ENCODE data around the gene BCAS3.
A peak's percentile ranks its signal among the peaks of the same experiment; 100 is the strongest.

The BCAS3 gene

DNA sequence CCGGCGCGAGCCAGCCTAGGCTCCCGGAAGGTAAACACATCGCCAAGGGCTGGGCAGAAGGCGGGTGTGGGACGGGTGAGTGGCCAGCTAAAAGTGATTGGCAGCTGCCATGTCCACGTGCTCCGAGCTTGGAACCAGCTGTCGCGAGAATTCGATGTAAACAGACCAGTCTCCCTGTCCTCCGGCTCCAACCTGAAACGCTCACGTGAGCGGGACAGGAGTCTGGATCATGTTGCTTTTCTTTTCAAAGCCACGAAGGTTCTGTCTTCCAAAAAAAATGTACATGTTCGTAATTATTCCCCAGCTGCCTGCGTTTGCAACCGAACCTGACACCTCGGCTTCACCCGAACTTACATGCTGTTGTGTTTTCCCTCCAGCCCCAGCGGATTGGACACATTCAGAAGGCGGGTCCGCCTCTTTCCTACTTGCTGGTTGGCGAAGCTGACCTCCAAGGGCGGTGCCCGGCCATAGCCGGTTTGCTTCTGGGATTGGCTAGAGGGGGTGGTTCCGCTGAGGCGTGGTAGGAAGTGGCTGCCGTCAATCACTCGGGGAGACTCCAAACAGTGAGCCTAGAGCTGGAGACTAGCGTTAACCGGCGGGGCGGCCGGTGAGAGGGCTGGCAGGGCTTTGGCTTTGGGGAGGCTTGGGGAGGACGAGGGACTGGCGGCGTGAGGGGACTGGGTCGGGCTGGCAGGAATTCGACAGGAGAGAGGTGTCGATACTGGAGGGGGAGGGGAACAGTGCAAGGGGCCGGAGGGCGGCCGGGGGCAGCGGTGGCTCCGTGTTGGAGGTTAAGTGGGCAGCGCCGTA, at the start of gene BCAS3:
TSS of gene BCAS3 (plus strand) at position 544 of the 810 bp plus-strand sequence.
- Histone ChIP-seq H3K27ac (peak within 1 kb of the TSS; percentile 78), H3K27me3 (ENCODE audit: control insufficient read depth, insufficient read depth, low read length) (no peaks in the 10 kb centered on the region), H3K4me1 (no peaks in the 10 kb centered on the region), H3K9ac (peak within 1 kb of the TSS; percentile 3), H2AFZ (peak within 1 kb of the TSS; percentile 91), H3K4me3 (ENCODE audit: low read depth, low read length) (peak within 1 kb of the TSS; percentile 95), H3K9me3 (ENCODE audit: control insufficient read depth, low read length) (no peaks in the 10 kb centered on the region), H3K36me3 (ENCODE audit: control insufficient read depth, insufficient read depth, low read length) (no peaks in the 10 kb centered on the region), H3K4me2 (ENCODE audit: low read length) (peak within 1 kb of the TSS; percentile 89), H3K79me2 (no peaks in the 10 kb centered on the region)
- TF ChIP-seq, protein P1, sequence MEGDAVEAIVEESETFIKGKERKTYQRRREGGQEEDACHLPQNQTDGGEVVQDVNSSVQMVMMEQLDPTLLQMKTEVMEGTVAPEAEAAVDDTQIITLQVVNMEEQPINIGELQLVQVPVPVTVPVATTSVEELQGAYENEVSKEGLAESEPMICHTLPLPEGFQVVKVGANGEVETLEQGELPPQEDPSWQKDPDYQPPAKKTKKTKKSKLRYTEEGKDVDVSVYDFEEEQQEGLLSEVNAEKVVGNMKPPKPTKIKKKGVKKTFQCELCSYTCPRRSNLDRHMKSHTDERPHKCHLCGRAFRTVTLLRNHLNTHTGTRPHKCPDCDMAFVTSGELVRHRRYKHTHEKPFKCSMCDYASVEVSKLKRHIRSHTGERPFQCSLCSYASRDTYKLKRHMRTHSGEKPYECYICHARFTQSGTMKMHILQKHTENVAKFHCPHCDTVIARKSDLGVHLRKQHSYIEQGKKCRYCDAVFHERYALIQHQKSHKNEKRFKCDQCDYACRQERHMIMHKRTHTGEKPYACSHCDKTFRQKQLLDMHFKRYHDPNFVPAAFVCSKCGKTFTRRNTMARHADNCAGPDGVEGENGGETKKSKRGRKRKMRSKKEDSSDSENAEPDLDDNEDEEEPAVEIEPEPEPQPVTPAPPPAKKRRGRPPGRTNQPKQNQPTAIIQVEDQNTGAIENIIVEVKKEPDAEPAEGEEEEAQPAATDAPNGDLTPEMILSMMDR (IDR thresholded peaks at IDR 0.05) = no peak

DNA sequence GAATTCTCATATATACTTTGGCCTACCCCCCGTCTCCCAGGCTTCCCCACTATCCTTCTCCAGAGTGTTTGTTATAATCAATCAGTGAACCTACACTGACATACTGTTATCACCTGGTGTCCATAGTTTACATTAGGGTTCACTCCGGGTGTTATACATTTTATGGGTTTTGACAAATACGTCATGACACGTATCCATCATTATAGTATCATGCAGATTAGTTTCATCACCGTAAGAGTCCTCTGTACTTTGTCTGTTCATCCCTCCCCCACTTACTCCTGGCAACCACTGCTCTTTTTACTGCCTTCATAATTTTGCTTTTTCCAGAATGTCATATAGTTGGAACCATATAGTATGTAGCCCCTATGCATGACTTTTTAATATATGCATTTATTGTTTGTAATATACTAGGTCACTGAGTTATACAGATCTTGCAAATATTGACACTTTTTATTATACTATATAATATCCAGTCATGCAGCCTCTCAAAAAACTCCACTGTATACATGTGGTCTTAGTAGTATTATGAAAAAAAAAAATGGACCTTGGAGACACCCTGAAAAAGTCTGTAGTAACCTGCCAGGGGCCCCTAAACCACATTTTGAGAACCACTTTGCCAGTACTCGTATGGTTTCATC, 49.3 kb upstream of the BCAS3 start:
- Histone ChIP-seq H3K27me3 (ENCODE audit: control insufficient read depth, insufficient read depth, low read length) (no peaks in the 10 kb centered on the region), H3K4me2 (ENCODE audit: low read length) (no peak overlapping the region), H3K9me3 (ENCODE audit: control insufficient read depth, low read length) (no peaks in the 10 kb centered on the region), H3K9ac (no peak overlapping the region), H2AFZ (no peak overlapping the region), H3K36me3 (ENCODE audit: control insufficient read depth, insufficient read depth, low read length) (no peaks in the 10 kb centered on the region), H3K4me3 (ENCODE audit: low read depth, low read length) (no peak overlapping the region), H3K79me2 (peaks cover 9% of the 10 kb centered on the region), H3K27ac (no peak overlapping the region), H3K4me1 (no peaks in the 10 kb centered on the region)
- TF ChIP-seq, protein P1 (IDR thresholded peaks at IDR 0.05) = no peak

DNA sequence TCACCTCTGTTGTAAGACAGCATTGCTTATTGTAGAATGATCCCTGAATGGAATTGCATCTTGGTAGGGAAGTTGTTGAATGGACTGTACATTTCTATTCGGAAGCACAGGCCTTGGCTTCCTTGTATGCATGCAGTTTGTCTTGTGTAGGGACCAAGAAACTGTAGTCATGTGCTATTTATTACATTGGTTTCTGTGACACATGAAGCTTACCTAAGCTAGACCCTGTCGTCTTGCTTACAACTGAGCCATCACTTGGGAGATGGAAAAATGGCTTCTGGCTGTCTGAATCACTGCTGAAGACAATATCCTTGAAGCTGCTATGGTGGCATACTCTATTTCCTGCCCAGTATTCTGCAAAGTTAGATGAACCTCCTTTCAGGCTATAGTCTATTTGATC, 48.5 kb upstream of the BCAS3 start:
- no peaks in the 10 kb centered on the region for H3K4me1 ChIP-seq
- no peaks in the 10 kb centered on the region for H3K27me3 ChIP-seq (ENCODE audit: control insufficient read depth, insufficient read depth, low read length)
- H2AFZ ChIP-seq = no peak overlapping the region
- TF ChIP-seq, protein P1 (IDR thresholded peaks at IDR 0.05) = no peak
- peaks cover 9% of the 10 kb centered on the region for H3K79me2 ChIP-seq
- H3K4me3 ChIP-seq (ENCODE audit: low read depth, low read length) = no peak overlapping the region
- H3K36me3 ChIP-seq (ENCODE audit: control insufficient read depth, insufficient read depth, low read length) = no peaks in the 10 kb centered on the region
- H3K9me3 ChIP-seq (ENCODE audit: control insufficient read depth, low read length) = no peaks in the 10 kb centered on the region
- no peak overlapping the region for H3K9ac ChIP-seq
- no peak overlapping the region for H3K4me2 ChIP-seq (ENCODE audit: low read length)
- H3K27ac ChIP-seq = no peak overlapping the region

DNA sequence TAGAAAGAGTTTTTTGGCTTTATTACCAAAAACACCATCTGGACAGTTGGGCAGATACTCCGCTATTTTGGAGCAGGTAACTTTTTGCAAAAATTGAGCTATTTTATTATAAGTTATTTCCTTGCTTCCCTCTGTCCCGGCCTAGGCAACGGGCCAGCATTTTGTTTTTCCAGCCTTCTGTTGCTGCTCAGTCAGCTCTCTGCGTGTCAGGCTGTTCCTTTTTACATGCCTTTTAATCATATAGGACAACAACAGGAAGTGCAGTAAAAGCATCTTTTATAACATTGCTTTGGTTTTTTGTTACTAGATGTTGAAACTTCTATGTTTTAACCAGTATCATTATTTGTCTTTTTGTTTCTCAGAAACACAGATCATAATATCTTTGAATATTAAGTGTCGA, 47.3 kb upstream of the BCAS3 start:
- TF ChIP-seq, protein P1 (IDR thresholded peaks at IDR 0.05) = no peak
- H3K4me1 ChIP-seq = no peaks in the 10 kb centered on the region
- H3K36me3 ChIP-seq (ENCODE audit: control insufficient read depth, insufficient read depth, low read length) = no peaks in the 10 kb centered on the region
- H3K79me2 ChIP-seq = peaks cover 9% of the 10 kb centered on the region
- no peak overlapping the region for H3K4me2 ChIP-seq (ENCODE audit: low read length)
- no peak overlapping the region for H2AFZ ChIP-seq
- H3K27ac ChIP-seq = no peak overlapping the region
- H3K27me3 ChIP-seq (ENCODE audit: control insufficient read depth, insufficient read depth, low read length) = no peaks in the 10 kb centered on the region
- no peaks in the 10 kb centered on the region for H3K9me3 ChIP-seq (ENCODE audit: control insufficient read depth, low read length)
- H3K9ac ChIP-seq = no peak overlapping the region
- no peak overlapping the region for H3K4me3 ChIP-seq (ENCODE audit: low read depth, low read length)
